ENCODE results near the gene C1orf116.

The C1orf116 gene

DNA sequence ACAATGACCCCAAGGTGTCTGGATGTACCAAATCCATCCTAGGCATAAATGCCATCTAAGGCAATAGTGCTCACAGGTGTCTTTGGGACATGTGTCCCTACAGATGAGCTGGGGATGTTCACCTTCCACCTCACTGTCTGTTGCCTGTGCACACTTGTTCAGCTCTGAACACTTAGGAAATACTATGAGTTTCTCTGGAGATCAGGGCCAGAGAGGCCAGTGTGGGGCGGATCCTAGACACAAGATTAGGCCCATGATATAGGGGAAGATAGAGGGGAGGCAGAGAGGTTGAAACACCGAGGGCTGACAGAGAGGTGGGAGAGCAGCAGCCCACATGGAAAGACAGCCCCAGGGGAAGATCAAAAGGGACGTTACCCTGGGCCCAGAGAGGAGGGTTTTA is 25.6 kb downstream of the C1orf116 start:
- Mint-ChIP-seq H3K4me1 (peaks cover 8% of the 10 kb centered on the region), H3K27me3 (peaks cover 17% of the 10 kb centered on the region), H3K4me3 (no peak overlapping the region), H3K9me3 (peaks cover 2% of the 10 kb centered on the region), H3K36me3 (no peaks in the 10 kb centered on the region), H3K27ac (no peak overlapping the region)
- ATAC-seq, result no peak

DNA sequence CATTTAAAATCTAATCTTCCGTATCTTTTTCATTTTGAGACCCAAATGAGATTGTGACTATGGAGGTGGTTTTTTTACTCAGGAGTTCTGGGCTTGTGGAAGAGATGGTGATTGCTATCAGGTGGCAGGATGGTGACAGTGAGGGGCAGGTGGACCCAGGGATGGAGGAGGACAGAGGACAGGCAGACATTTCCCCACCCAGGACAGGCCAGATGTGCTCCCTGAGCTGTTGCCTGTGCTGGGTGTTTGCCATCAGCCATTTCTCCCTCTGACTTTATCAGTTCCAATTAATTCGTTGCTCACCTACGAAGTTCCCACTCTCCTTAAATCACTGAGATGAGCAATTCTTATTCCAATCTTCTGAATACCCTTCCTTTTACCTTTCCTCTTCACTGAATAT is 26.5 kb downstream of the C1orf116 start:
- Mint-ChIP-seq H3K4me3 (no peak overlapping the region), H3K27ac (no peak overlapping the region), H3K4me1 (peaks cover 8% of the 10 kb centered on the region), H3K27me3 (peaks cover 12% of the 10 kb centered on the region), H3K9me3 (peaks cover 2% of the 10 kb centered on the region), H3K36me3 (no peaks in the 10 kb centered on the region)
- no peak for ATAC-seq

DNA sequence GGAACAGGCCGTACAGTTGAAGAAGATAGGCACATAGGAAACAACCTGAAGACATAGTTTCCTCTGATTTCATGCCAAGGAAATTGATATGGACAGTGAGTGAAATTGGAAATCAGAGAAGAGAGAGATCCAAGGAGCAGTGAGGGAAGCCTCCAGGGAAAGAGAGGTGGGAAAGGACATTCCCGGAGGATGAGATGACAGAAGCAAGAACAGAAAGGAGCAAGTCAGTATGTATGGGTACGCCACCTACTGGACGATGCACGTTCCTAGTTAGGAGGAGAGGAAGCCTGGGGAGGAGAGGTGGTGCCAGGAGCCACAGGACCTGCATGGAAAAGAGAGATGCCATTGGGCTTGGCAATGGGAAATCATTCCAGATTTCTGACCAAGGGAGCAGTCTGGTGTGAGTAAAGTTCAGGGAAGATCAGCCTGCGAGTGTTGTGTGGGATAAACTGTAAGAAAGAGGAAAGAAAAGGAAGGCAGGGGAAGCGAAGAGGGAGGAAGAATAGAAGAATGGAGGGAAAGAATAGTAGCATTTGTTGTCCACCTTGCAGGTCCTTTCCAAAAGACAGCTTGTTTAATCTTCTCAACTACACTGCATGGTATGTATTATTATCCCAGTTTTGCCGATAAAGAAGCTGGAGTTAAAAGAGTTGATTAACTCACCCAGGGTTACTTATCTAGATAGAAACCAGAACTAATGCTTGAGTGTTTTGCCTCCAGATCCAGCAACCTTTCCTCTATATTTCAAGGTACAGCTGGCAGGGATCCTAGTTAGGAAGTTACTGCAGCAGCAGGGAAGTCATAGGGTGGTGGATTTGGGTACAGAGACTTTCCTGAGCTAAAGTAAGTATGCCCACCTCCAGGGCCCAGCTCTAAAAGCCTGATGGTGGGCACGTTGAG is 27.4 kb downstream of the C1orf116 start:
- Mint-ChIP-seq H3K9me3 (peaks cover 2% of the 10 kb centered on the region), H3K36me3 (no peaks in the 10 kb centered on the region), H3K4me3 (no peak overlapping the region), H3K27me3 (peaks cover 12% of the 10 kb centered on the region), H3K4me1 (peaks cover 8% of the 10 kb centered on the region), H3K27ac (no peak overlapping the region)
- peak; percentile 64 for ATAC-seq

DNA sequence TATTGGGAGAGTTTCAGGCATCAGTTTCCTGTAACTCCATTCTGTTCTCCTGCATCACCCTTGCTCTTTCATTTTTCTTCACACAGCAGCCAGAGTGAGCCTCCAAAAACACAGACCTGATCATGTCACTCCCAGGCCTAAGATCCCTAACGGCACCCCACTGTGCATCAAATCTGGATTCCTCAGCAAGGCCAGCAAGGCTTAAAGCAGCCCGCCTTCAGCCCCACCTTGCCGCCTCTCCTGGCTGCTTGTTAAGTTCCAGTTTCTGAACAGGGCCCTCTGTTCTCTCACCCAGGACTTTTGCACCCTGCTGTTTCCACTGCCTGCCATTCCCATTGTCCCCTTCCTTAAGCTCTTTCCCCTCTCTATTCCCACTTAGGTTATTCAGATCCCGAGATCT is 29.3 kb downstream of the C1orf116 start:
- Mint-ChIP-seq H3K27ac (no peak overlapping the region), H3K27me3 (peaks cover 12% of the 10 kb centered on the region)
- ATAC-seq, result no peak

DNA sequence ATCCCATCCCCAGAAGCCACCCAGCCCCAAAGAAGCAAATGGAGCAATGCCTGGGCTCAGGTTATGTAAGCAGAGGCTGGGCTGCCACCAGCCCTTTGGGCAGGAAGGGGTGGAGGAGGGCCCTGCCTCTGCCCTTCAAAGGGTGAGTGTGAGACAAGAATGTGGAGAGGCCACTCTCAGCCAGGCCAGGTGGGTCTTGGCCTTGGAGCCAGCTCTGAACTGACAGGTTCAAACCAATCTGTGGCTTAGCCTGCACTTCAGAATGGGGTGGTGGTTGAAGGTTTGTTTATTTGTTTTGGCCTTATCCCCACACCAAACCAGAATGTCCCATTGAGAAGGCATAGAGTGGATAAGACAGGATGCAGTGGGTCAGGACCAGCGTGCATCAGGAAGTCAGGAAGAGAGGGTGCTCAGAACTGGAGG is 29.8 kb downstream of the C1orf116 start:
- peaks cover 12% of the 10 kb centered on the region for H3K27me3 Mint-ChIP-seq
- no peaks in the 10 kb centered on the region for H3K36me3 Mint-ChIP-seq
- H3K4me1 Mint-ChIP-seq, result peaks cover 8% of the 10 kb centered on the region
- H3K27ac Mint-ChIP-seq, result no peak overlapping the region
- ATAC-seq, result no peak
- H3K4me3 Mint-ChIP-seq, result no peak overlapping the region
- peaks cover 2% of the 10 kb centered on the region for H3K9me3 Mint-ChIP-seq

More for the DNA sequence above, 29.3 kb downstream of the C1orf116 start:
- Mint-ChIP-seq H3K4me3 (no peak overlapping the region), H3K36me3 (no peaks in the 10 kb centered on the region), H3K9me3 (peaks cover 2% of the 10 kb centered on the region), H3K4me1 (peaks cover 8% of the 10 kb centered on the region)

DNA sequence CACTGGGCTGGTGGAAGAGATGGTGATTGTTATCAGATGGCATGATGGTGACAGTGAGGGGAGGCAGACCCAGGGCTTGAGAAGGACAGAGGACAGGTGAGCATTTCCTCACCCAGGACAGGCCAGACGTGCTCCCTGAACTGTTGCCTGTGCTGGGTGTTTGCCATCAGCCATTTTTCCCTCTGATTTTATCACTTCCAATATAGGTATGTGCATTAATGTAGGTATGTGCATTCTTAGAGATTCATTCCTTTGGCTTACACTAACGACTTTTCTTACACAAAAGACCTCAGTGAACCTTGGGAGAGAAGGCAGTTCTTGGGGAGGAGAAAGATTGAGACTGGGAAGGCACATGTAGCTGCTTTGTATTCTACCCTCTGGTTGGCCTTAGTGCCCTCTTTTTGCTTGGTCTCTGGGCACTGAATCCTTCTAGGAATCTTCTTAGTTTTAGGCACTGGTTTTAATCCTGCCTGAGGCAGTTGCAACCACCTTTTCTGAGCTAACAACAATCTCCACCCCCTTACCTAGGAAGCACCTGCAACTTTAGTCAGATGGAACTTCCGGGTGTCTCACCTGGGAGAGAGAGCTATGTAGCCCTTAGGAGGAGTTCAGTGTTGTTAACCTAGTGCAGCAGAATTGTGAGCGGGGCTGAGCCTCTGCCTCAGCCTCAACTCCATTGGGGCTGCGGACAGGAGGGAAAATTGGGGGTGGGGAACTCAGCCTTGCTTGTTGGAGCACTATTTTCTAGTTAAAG is 30.9 kb downstream of the C1orf116 start:
- no peaks in the 10 kb centered on the region for H3K36me3 Mint-ChIP-seq
- H3K4me3 Mint-ChIP-seq, result no peak overlapping the region
- peaks cover 8% of the 10 kb centered on the region for H3K4me1 Mint-ChIP-seq
- ATAC-seq, result no peak
- H3K9me3 Mint-ChIP-seq, result no peaks in the 10 kb centered on the region
- peaks cover 8% of the 10 kb centered on the region for H3K27me3 Mint-ChIP-seq
- no peak overlapping the region for H3K27ac Mint-ChIP-seq

DNA sequence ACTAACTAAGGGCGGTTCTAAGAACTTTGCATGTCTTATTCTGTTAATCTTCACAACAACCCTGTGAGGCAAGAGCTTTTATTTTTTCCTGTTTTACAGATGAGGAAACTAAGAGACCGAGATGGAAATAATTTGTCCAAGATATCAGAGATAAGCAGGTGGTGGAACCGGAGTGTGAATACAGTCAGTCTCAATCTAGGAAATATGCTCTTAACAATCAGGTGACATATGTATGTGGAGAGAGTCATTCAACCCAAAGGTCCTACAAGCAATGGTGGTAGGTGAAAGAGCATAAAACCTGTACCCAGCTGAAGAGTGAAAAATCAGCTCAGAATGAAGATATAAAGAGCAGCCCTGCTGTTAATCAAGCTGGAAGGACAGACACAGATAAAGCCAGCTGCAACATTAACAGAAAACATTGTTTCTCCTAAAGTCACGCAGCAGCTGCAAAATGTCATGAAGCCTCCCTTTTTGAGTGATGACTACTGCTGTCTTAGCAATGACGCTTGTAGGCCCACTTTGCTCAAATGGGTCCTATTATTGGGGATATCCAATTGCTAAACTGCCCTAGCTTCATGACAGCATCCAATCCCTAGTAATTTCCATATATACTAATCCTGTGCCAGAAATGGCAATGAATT is 31.8 kb downstream of the C1orf116 start:
- Mint-ChIP-seq H3K9me3 (no peaks in the 10 kb centered on the region), H3K36me3 (no peaks in the 10 kb centered on the region), H3K27ac (no peak overlapping the region), H3K4me3 (no peak overlapping the region), H3K4me1 (peaks cover 8% of the 10 kb centered on the region), H3K27me3 (no peaks in the 10 kb centered on the region)
- ATAC-seq, result no peak

DNA sequence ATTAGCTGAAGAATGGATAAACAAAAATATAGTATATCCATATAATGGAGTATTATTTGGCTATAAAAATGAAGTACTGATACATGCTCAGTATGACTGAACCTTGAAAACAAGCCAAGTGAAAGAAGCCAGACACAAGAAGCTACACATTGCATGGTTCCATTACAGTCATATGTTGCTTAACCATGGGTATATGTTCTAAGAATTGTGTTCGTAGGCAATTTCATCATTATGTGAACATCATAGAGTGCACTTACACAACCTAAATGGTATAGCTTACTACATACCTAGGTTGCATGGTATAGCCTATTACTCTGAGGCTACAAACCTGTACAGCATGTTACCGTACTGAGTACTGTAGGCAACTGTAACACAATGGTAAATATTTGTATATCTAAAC is 33.7 kb downstream of the C1orf116 start:
- no peak for ATAC-seq
- peaks cover 11% of the 10 kb centered on the region for H3K27me3 Mint-ChIP-seq
- no peaks in the 10 kb centered on the region for H3K36me3 Mint-ChIP-seq
- H3K4me1 Mint-ChIP-seq, result no peaks in the 10 kb centered on the region
- no peak overlapping the region for H3K27ac Mint-ChIP-seq
- no peak overlapping the region for H3K4me3 Mint-ChIP-seq
- no peaks in the 10 kb centered on the region for H3K9me3 Mint-ChIP-seq

DNA sequence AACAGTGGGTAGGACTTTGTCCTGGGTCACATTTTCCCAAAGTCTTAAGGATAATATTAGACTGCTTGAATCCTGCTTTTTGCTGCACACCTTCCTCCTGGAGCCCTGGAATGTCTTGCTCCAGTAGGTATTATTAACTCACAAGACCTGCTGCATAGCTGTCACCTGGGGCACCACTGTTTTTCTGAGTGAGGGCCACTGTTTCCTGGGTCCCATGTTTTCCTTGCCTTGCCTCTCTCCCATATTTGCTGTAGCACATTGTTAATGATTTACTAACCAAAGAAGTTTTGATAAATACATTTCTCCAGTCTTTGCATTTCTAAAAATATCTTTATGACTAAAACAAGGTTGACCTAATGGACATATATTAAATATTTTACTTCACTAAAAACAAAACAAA is 39.8 kb downstream of the C1orf116 start:
- H3K4me1 Mint-ChIP-seq, result no peaks in the 10 kb centered on the region
- H3K27me3 Mint-ChIP-seq, result peaks cover 52% of the 10 kb centered on the region
- H3K4me3 Mint-ChIP-seq, result no peak overlapping the region
- H3K27ac Mint-ChIP-seq, result no peak overlapping the region
- no peak for ATAC-seq
- H3K36me3 Mint-ChIP-seq, result no peaks in the 10 kb centered on the region
- no peaks in the 10 kb centered on the region for H3K9me3 Mint-ChIP-seq

DNA sequence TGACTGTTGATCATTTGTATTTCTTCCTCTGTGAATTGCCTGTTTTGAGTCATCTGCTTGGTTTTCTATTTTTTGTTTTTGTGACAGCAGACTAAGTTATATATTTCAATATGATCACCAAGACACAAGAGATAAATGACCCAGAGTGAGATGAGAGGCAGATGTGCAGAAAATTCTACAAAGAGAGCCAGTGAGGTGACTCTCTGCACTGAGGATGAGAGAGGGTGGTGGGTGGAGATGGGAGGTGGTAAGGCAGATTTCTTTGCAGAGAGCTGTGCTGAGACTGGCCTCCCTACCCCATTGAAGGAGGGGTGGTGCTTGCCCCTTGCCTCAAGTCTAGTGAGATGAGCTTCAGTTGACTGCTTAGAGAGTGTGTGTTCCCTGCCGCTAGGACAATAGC is 44.7 kb downstream of the C1orf116 start:
- Mint-ChIP-seq H3K4me3 (no peak overlapping the region), H3K27me3 (peaks cover 57% of the 10 kb centered on the region), H3K36me3 (no peaks in the 10 kb centered on the region), H3K27ac (no peak overlapping the region), H3K9me3 (no peaks in the 10 kb centered on the region), H3K4me1 (no peaks in the 10 kb centered on the region)
- ATAC-seq, result no peak

DNA sequence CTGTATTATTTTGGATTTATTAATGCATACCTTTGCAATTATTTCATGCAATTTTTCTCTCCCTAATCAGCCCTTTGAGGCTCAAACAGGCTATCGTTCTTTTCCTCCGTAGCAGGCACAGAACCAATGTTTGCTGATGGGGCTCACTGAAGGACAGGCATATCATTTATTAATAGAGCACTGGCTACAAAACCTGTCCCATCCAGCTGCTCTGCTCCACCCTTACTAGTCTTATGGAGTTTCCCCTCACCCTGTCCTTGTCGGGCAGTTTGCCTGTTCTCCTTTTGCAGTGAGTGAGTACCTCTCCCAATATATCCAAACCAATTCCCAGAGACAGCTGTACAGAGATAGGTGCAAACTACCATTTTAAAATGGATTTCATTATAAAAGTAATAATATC is 45.7 kb downstream of the C1orf116 start:
- no peak for ATAC-seq
- Mint-ChIP-seq H3K27me3 (peaks cover 47% of the 10 kb centered on the region), H3K27ac (no peak overlapping the region), H3K36me3 (no peaks in the 10 kb centered on the region), H3K4me1 (no peaks in the 10 kb centered on the region), H3K9me3 (no peaks in the 10 kb centered on the region), H3K4me3 (no peak overlapping the region)

DNA sequence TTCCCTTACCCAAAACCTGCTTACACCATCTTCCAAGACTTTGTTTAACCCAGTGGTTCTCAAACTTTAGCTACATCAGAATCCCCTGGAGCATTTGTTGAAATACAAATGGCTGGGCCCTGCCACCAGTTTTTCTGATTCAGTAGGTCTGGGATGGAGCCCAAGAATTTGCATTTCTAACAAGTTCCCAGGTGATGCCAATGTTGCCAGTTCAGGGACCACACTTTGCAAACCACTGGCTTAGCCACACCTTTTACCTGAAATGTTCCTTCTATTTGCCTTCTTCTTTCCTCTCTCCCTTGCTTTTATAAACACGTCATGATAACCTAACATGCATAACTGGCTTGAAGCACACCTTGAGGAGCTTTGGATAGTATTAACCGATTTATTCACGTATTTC is 46.2 kb downstream of the C1orf116 start:
- Mint-ChIP-seq H3K9me3 (no peaks in the 10 kb centered on the region), H3K36me3 (no peaks in the 10 kb centered on the region), H3K4me3 (no peak overlapping the region), H3K4me1 (no peaks in the 10 kb centered on the region), H3K27ac (no peak overlapping the region), H3K27me3 (peaks cover 42% of the 10 kb centered on the region)
- ATAC-seq, result no peak

DNA sequence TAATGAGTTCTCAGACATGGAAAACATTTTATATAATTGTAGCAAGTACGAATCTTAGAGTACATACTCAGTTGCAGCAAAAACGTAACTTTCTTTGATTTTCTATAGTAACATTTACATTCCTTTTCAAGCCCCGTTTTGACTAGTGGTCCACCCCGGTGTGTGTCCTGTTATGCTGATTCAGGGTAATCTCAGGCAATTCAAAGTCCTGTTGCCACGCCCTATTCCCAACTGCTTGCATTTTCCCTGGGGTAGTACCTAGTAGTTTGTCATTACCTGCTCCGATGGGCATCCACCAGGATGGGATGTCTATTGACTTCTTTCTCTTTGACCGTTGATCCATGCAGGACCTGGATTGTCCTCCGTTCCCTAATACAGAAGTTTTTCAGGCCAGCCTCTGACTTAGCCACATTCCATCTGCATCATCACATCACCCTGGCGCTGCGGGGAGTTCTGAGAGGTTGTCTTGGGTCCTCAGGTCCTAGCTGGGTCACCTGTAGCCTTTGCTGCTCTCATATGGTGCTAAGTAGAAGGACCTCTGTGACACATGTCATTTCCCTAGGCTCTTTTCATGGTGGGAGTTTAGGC is 47.3 kb downstream of the C1orf116 start:
- H3K27me3 Mint-ChIP-seq, result peaks cover 37% of the 10 kb centered on the region
- ATAC-seq, result no peak
- no peaks in the 10 kb centered on the region for H3K36me3 Mint-ChIP-seq
- H3K4me3 Mint-ChIP-seq, result no peak overlapping the region
- H3K27ac Mint-ChIP-seq, result no peak overlapping the region
- H3K9me3 Mint-ChIP-seq, result no peaks in the 10 kb centered on the region
- no peaks in the 10 kb centered on the region for H3K4me1 Mint-ChIP-seq

DNA sequence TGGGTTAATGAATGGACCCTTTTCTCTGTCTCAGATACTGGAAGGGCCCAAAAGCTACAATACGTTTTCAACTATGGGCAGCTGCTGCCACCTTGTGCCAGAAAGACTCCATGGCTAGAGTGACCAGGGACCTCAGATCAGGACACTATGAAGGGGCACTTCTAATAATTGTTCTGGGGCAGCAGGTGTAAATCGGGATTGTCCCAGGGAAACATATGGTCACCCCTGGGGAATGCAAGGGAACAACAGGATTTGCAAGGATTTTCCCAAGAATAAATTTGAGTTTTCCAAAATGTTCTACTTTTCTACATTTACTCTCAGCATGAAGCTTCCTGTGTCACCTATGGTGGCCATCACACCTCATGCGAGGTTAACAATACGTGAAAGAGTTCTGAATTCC is 50.3 kb downstream of the C1orf116 start:
- Mint-ChIP-seq H3K27ac (no peak overlapping the region), H3K4me3 (no peak overlapping the region), H3K27me3 (peaks cover 25% of the 10 kb centered on the region), H3K9me3 (no peaks in the 10 kb centered on the region), H3K4me1 (peaks cover 11% of the 10 kb centered on the region), H3K36me3 (no peaks in the 10 kb centered on the region)
- peak; percentile 85 for ATAC-seq

DNA sequence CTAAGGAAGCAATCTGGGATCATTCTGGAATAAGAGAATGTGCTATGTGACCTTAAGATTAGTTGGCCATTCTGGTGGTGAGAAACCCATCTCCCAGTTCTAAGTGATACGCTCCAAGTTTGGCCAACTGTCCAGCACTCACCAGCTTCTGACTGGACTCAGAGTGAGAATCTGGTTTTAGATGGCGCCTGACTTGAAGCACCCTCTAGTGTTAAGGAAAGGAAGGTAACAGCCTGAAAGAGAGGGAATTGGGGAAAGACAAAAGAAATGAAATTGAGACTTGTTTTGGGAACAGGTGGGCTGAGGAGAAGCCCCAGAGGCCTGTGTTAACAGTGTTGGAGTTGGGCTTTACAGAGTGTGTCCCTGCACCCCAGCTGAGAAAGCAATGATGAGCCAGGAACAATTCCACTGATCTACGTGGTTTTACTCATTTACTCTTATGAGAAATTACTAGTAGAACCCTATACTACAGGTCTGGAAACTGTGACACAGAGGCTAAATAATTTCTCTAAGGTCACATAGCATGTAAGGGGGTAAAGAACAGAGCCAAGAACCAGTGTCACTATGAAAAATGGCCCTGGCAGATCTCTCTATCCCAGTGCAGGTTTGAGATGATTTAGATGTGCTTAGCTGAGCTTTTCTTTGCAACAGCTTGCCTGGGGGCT is 53.0 kb downstream of the C1orf116 start:
- peaks cover 11% of the 10 kb centered on the region for H3K4me1 Mint-ChIP-seq
- no peaks in the 10 kb centered on the region for H3K9me3 Mint-ChIP-seq
- H3K4me3 Mint-ChIP-seq, result no peak overlapping the region
- no peak for ATAC-seq
- no peaks in the 10 kb centered on the region for H3K36me3 Mint-ChIP-seq
- H3K27me3 Mint-ChIP-seq, result peaks cover 8% of the 10 kb centered on the region
- H3K27ac Mint-ChIP-seq, result no peak overlapping the region

All from stimulated activated memory B cell treated with anti-CD40 and anti-IgM and Interleukin-4, amounts not matched to agents 10 μg/mL and 1 μg/mL and 100 μg/mL, for 72 hours (primary cell).